Stomach (tissue), 9 donors: ENCODE results near the gene LRRFIP1. TPM values are rescaled to one million over a fixed set of nuclear protein-coding genes. Genes with fewer than 3 reads are reported as not detected.

Experiments used
- DNase-seq, 2 donors: peaks; one replicate each; pipeline versions ENCODE4 v3.0.0 to v3.0.0-alpha.2; 2013 to 2019
- H3K27ac ChIP-seq, 5 donors: fragments of 200-600 bp in 4 of 5; sonication (generic) in 4 of 5; one replicate each; pipeline ENCODE4 v1.5.1; 2013 to 2019; ENCODE audit warnings: mild to moderate bottlenecking in 1 of 5, moderate library complexity in 1 of 5
- H3K27me3 ChIP-seq, 3 donors: fragments of 200-600 bp; sonication (generic); one replicate each; pipeline ENCODE4 v1.5.1; 2017 to 2019; ENCODE audit warnings: mixed run types in 1 of 3
- H3K36me3 ChIP-seq, 4 donors: fragments of 200-600 bp; sonication (generic); 1 replicate in 3 of 4; 2 replicates in 1 of 4; pipeline ENCODE4 v1.5.1; 2016 to 2019
- H3K4me1 ChIP-seq, 4 donors: fragments of 200-600 bp; sonication (generic); one replicate each; pipeline ENCODE4 v1.5.1; 2016 to 2019
- H3K4me3 ChIP-seq, 4 donors: fragments of 200-600 bp; sonication (generic) in 3 of 4; one replicate each; pipeline ENCODE4 v1.5.1; 2016 to 2019; ENCODE audit warnings: mild to moderate bottlenecking in 1 of 4
- H3K9me3 ChIP-seq, 4 donors: fragments of 200-600 bp; sonication (generic); one replicate each; pipeline ENCODE4 v1.5.1; 2016 to 2019
- EP300 ChIP-seq: sonication (generic); formaldehyde crosslinking; IDR thresholded peaks from one replicate; pipeline ENCODE4 v1.6.1; 2017; ENCODE audit warnings: antibody characterized with exemption
- POLR2A ChIP-seq, 4 donors: fragments of 450-650 bp; IDR thresholded peaks; one replicate each; pipeline ENCODE4 v1.6.1; 2016; ENCODE audit warnings: antibody characterized with exemption in 4 of 4, control low read depth in 2 of 4, mild to moderate bottlenecking in 1 of 4, moderate library complexity in 1 of 4
- POLR2AphosphoS5 ChIP-seq, 3 donors: sonication (generic); formaldehyde crosslinking; IDR thresholded peaks; one replicate each; pipeline ENCODE4 v1.6.1; 2016; ENCODE audit warnings: antibody characterized with exemption in 3 of 3
- WGBS, 5 donors: extraction: QIAGEN DNeasy Blood & Tissue Kit in 3 of 5; methylation state at CpG; one replicate each; pipeline versions ENCODE4 v1.1.5 to v1.1.7; 2013 to 2018; 5-methylcytosine and 5-hydroxymethylcytosine counted together
- intact Hi-C: fragments of 100-400 bp; cut with DNase I; formaldehyde crosslinking; loops from one replicate; pipeline ENCODE4 v1.15.1; 2023; ENCODE audit warnings: low total_unique reads
- polyA plus RNA-seq, 3 donors: library from polyadenylated mRNA; stranded (reverse); fragments of 200-250 nt; gene quantifications; one replicate each; pipeline ENCODE4 v1.2.3, GENCODE V29; 2013
- total RNA-seq, 5 donors: library from RNA; depleted of rRNA; stranded (reverse); fragments of >200 nt; gene quantifications; one replicate each; pipeline versions ENCODE4 v1.1.0 to v1.2.3, GENCODE V29; 2014 to 2016
- TF ChIP-seq, protein P1 (sequence below), 7 experiments: fragments of 450-650 bp in 4 of 7; fragments of 200-600 bp in 3 of 7; sonication (generic) in 3 of 7; IDR thresholded peaks; one replicate each; pipeline ENCODE4 v1.5.1; 2016 to 2019; ENCODE audit warnings: antibody characterized with exemption in 7 of 7, control low read depth in 2 of 7, mild to moderate bottlenecking in 1 of 7
- donor health status: healthy with polysubstance abuse.
- donor health status: Bipolar disorder and iron deficiency.
- donor health status: healthy.

The LRRFIP1 gene
- total and polyA plus RNA-seq, 8 donors: 31.6 to 201 (median 130) TPM

DNA sequence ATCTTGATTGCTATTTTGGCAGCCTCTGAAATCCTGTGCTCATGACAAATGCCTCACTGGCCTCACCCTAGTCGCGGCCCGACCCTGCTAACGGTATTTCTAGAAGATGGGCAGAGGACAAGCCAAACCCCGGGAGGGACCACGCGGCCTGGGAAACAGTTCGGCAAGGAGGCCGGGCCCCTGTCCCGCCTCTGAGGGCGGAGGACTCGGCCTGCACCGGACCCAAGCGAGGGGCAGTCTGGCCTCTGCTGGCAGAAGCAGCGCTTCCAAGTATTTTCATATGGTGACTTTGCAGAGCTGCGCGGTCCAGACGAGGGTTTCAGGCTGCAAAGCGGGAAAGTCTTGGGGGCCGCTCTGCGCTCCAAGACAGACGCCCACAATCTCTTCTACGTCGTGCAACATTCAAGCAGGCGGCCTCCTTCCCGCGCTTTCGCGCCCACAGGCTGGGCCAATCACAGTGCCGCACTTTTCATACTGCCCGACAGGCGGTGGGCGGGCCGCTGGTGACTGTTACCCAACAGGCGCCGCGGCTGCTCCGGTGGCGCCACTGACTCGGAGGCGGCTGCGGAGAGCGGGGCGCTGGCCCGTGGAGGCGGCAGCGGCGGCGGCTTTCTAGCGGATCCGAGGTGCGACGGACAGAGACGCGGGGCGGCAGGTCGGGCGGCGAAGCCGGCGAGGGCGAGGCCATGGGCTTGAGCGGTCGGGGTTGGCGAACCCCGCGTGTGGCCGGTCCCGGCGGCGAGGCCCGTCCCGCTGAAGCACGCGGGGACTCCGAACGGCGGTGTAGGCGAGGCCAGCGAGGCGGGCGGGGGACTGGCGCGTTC is 171.1 kb downstream of the LRRFIP1 start, which contains the start of gene RBM44:
RBM44 (plus strand) TSS at position 544 of the 824 bp plus-strand sequence. CDS start 14,831 bp downstream, outside the sequence.
- no peaks in the 10 kb centered on the region for H3K36me3 ChIP-seq
- peaks cover 0 to 20% (median 8%) of the 10 kb centered on the region in 4 donors for H3K9me3 ChIP-seq
- TF ChIP-seq POLR2AphosphoS5 (IDR thresholded peaks at IDR 0.05) (no peak), POLR2A (IDR thresholded peaks at IDR 0.05) (no peak), EP300 (no peak)
- TF ChIP-seq, protein P1, sequence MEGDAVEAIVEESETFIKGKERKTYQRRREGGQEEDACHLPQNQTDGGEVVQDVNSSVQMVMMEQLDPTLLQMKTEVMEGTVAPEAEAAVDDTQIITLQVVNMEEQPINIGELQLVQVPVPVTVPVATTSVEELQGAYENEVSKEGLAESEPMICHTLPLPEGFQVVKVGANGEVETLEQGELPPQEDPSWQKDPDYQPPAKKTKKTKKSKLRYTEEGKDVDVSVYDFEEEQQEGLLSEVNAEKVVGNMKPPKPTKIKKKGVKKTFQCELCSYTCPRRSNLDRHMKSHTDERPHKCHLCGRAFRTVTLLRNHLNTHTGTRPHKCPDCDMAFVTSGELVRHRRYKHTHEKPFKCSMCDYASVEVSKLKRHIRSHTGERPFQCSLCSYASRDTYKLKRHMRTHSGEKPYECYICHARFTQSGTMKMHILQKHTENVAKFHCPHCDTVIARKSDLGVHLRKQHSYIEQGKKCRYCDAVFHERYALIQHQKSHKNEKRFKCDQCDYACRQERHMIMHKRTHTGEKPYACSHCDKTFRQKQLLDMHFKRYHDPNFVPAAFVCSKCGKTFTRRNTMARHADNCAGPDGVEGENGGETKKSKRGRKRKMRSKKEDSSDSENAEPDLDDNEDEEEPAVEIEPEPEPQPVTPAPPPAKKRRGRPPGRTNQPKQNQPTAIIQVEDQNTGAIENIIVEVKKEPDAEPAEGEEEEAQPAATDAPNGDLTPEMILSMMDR (IDR thresholded peaks at IDR 0.05): no peak
- H3K27me3 ChIP-seq: no peaks in the 10 kb centered on the region
- H3K4me3 ChIP-seq: no peak within 1 kb of the TSS
- intact Hi-C loops: no loop called here
- DNase-seq: no peak
- WGBS, 5 donors: 65 to 88% (median 81%) methylated on average over 68 to 84 of the region's 84 CpGs
- no peak within 1 kb of the TSS for H3K27ac ChIP-seq
- no peaks in the 10 kb centered on the region for H3K4me1 ChIP-seq

DNA sequence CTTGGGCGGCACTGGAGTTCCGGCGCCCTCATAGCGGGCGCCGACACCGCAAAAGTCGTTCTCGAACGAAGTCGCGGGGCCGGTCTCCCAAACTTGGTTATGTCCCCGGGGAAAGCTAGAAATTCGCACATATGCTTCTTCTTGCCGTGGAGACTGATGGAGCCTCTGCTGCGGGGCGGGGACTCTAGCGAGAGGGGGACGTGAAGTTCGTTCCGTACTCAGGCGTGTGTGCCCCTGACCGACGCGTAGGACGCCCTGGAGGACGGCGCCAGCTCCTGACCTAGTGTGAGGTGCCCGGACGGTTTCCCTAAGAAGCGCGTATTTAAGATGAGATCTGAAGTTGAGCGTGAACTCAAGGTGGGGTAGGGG is 171.7 kb downstream of the LRRFIP1 start:
- Histone ChIP-seq H3K4me1 (no peaks in the 10 kb centered on the region), H3K4me3 (no peak overlapping the region), H3K36me3 (no peaks in the 10 kb centered on the region), H3K9me3 (peaks cover 0 to 20% (median 8%) of the 10 kb centered on the region in 4 donors), H3K27ac (no peak overlapping the region), H3K27me3 (no peaks in the 10 kb centered on the region)
- WGBS, 5 donors: 87 to 95% (median 92%) methylated on average over 32 to 34 of the region's 34 CpGs
- DNase-seq: no peak
- intact Hi-C loops: no loop called here
- TF ChIP-seq EP300 (no peak), POLR2A (IDR thresholded peaks at IDR 0.05) (no peak), POLR2AphosphoS5 (IDR thresholded peaks at IDR 0.05) (no peak)
- TF ChIP-seq, protein P1 (IDR thresholded peaks at IDR 0.05): no peak

DNA sequence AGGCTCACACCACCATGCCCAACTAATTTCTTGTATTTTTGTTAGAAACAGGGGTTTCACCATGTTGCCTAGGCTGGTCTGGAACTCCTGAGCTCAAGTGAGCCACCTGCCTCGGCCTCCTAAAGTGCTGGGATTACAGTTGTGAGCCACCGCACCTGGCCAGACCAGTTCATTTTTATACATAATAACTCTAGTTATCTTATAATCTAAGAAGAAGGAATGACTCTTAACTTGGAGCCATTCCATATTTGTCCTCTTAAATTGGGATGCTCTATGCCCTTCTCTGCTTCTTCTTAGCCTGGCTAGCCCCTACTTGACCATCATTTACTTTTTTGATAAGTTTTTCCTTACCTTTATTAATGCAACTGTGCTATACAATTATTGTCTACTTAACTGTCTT is 174.1 kb downstream of the LRRFIP1 start:
- TF ChIP-seq EP300: no peak
- no peak for TF ChIP-seq POLR2A (IDR thresholded peaks at IDR 0.05)
- TF ChIP-seq, protein P1 (IDR thresholded peaks at IDR 0.05): no peak
- TF ChIP-seq POLR2AphosphoS5 (IDR thresholded peaks at IDR 0.05): no peak
- H3K4me1 ChIP-seq: no peaks in the 10 kb centered on the region
- H3K27me3 ChIP-seq: no peaks in the 10 kb centered on the region
- DNase-seq: no peak
- H3K36me3 ChIP-seq: no peaks in the 10 kb centered on the region
- 88 to 93% (median 89%) methylated on average over 2 of the region's 2 CpGs for WGBS, 5 donors
- H3K4me3 ChIP-seq: no peak overlapping the region
- peaks cover 0 to 20% (median 8%) of the 10 kb centered on the region in 4 donors for H3K9me3 ChIP-seq
- no peak overlapping the region for H3K27ac ChIP-seq
- intact Hi-C loops: no loop called here

DNA sequence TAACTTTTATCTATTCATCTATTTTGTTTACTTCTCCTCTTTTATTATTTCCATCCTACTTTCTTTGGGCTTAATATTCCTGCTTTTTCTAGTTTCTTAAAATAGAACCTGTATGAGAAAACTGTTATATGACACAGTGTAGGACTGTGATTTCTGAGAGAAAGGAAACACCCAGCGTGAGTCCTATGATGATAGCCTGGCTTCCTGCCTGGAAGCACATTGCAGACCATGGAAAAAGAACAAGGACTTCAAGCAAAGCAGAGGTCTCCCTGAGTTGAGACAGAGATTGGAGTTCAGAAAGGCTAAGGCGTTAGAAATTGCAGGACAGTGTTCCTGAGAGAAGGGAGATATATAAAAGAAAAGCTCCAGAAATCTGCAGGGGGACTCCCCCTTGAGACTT is 178.9 kb downstream of the LRRFIP1 start:
- intact Hi-C loops: no loop called here
- Histone ChIP-seq H3K4me3 (no peak overlapping the region), H3K27ac (no peak overlapping the region), H3K27me3 (no peaks in the 10 kb centered on the region), H3K9me3 (peaks cover 0 to 9% (median 0%) of the 10 kb centered on the region in 4 donors), H3K36me3 (no peaks in the 10 kb centered on the region), H3K4me1 (no peaks in the 10 kb centered on the region)
- TF ChIP-seq, protein P1 (IDR thresholded peaks at IDR 0.05): no peak
- no peak for TF ChIP-seq POLR2AphosphoS5 (IDR thresholded peaks at IDR 0.05)
- no peak for TF ChIP-seq POLR2A (IDR thresholded peaks at IDR 0.05)
- TF ChIP-seq EP300: no peak
- 46 to 69% (median 55%) methylated on average over 2 of the region's 2 CpGs for WGBS, 5 donors
- no peak for DNase-seq
